GM19467 (cell line): ENCODE data around the gene LRRC8C.

Source experiments
- ATAC-seq: cut with Tn5 transposase; IDR thresholded peaks from one replicate; pipeline ENCODE4 v1.9.1; 2021; ENCODE audit warnings: mild to moderate bottlenecking, moderate library complexity; ENCODE audit not compliant: unreplicated experiment

The LRRC8C gene

GRCh38 chr1:89727517-89728312 lies 94.8 kb downstream of the LRRC8C start:
- no peak for ATAC-seq

- ATAC-seq: no peak
Measured at GRCh38 chr1:89728381-89728780, 95.5 kb downstream of the LRRC8C start.

- ATAC-seq: no peak
Measured at GRCh38 chr1:89732206-89732605, 99.3 kb downstream of the LRRC8C start.

- ATAC-seq: no peak
Measured at GRCh38 chr1:89732643-89733222, 99.8 kb downstream of the LRRC8C start.

- ATAC-seq: no peak
Measured at GRCh38 chr1:89733748-89734147, 100.8 kb downstream of the LRRC8C start.

GRCh38 chr1:89734442-89734841 lies 101.5 kb downstream of the LRRC8C start:
- no peak for ATAC-seq

GRCh38 chr1:89735479-89735878 lies 102.6 kb downstream of the LRRC8C start:
- ATAC-seq: no peak

- ATAC-seq: no peak
Measured at GRCh38 chr1:89736937-89737733, 104.2 kb downstream of the LRRC8C start.

GRCh38 chr1:89737985-89738510 lies 105.1 kb downstream of the LRRC8C start:
- ATAC-seq: no peak

GRCh38 chr1:89739013-89739843 lies 106.3 kb downstream of the LRRC8C start:
- ATAC-seq: no peak

- ATAC-seq: no peak
Measured at GRCh38 chr1:89739844-89740216, 106.9 kb downstream of the LRRC8C start.

- no peak for ATAC-seq
Measured at GRCh38 chr1:89743788-89744187, 110.9 kb downstream of the LRRC8C start.

- ATAC-seq: no peak
Measured at GRCh38 chr1:89746424-89747149, 113.7 kb downstream of the LRRC8C start.

- no peak for ATAC-seq
Measured at GRCh38 chr1:89753761-89754160, 120.8 kb downstream of the LRRC8C start.

- ATAC-seq: no peak
Measured at GRCh38 chr1:89754518-89754917, 121.6 kb downstream of the LRRC8C start.

GRCh38 chr1:89755591-89755990 lies 122.7 kb downstream of the LRRC8C start:
- no peak for ATAC-seq

GRCh38 chr1:89757532-89757931 lies 124.6 kb downstream of the LRRC8C start:
- no peak for ATAC-seq

- ATAC-seq: no peak
Measured at GRCh38 chr1:89758156-89758555, 125.2 kb downstream of the LRRC8C start.

- ATAC-seq: no peak
Measured at GRCh38 chr1:89759036-89759435, 126.1 kb downstream of the LRRC8C start.

GRCh38 chr1:89760496-89760895 lies 127.6 kb downstream of the LRRC8C start:
- no peak for ATAC-seq
